GM19438 (cell line): ENCODE data around the gene FIBCD1.
"Not testable (repeated sequence)": the region's sequence is repeated elsewhere in the genome, so short reads cannot be mapped to it uniquely, and the experiment has no call there.

Experiments
- ATAC-seq: cut with Tn5 transposase; IDR thresholded peaks from one replicate; pipeline ENCODE4 v1.9.1; 2021; ENCODE audit warnings: low read depth; ENCODE audit not compliant: unreplicated experiment

FIBCD1 gene

GRCh38 chr9:130910670-130911069, 28.4 kb downstream of the FIBCD1 start:
- not testable (repeated sequence) for ATAC-seq

DNA sequence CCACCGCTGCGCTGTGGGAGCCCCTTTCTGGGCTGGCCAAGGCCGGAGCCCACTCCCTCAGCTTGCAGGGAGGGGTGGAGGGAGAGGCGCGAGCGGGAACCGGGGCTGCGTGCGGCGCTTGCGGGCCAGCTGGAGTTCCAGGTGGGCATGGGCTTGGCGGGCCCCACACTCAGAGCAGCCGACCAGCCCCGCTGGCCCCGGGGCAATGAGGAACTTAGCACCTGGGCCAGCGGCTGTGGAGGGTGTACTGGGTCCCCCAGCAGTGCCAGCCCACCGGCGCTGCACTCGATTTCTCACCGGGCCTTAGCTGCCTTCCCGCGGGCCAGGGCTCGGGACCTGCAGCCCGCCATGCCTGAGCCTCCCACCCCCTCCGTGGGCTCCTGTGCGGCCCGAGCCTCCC, 29.0 kb downstream of the FIBCD1 start:
- not testable (repeated sequence) for ATAC-seq

DNA sequence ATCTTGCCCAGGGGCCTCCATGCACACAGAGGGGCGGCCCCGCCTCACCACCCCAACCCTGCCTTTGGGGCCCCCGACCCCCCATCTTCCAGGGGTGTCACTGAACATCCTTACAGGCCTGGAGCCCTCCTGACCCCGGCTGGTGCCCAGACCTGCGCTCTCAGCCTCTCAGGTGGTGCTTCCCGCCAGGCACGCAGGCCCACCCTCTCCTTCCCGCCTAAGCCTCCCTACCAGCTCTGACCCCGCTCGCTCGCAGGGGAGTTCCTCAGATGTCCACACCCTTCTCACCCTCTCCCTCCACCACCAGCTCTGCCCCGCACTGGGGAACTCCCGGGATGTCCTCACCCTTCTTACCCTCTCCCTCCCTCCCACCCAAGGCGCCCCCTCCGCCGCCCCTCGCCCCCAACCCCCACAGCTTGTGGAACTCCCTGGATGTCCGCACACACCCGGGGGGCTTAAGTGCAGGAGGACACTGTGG, 30.1 kb downstream of the FIBCD1 start:
- no peak for ATAC-seq

- no peak for ATAC-seq
Observed at GRCh38 chr9:130908146-130908877, 30.7 kb downstream of the FIBCD1 start.

DNA sequence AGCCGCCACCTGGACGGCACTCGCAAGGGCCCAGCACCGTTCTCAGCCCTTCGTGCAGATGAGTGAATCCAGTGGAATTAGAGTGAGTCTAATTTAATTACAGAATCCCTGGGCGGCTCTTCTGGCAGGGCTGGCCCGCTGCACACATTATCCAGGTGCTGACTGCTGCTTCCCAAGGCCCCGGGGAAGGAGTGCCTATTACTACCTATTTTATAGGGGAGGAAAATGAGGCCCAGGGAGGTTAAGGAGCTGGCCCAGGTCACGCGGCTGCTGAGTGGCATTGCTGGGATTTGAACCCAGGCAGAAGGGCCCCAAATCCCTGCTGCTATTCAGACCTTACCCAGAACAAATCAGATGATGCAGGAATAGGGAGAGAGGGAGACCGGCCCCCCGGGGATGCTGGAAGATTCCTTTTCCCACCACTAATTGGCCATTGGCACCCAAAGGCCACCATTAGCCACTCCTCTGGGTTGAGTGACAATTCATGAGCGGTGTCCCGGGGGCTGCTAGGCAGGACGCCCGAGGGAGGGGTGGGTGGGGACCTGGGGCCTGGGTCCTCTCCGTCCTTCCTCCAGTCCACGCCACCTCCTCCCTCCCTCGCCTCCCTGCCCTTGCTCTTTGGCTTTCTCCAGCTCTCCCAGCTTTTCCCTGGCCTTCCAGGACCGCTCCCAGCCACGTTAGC, 32.2 kb downstream of the FIBCD1 start:
- no peak for ATAC-seq

GRCh38 chr9:130905902-130906734, 32.9 kb downstream of the FIBCD1 start:
- ATAC-seq, result no peak

DNA sequence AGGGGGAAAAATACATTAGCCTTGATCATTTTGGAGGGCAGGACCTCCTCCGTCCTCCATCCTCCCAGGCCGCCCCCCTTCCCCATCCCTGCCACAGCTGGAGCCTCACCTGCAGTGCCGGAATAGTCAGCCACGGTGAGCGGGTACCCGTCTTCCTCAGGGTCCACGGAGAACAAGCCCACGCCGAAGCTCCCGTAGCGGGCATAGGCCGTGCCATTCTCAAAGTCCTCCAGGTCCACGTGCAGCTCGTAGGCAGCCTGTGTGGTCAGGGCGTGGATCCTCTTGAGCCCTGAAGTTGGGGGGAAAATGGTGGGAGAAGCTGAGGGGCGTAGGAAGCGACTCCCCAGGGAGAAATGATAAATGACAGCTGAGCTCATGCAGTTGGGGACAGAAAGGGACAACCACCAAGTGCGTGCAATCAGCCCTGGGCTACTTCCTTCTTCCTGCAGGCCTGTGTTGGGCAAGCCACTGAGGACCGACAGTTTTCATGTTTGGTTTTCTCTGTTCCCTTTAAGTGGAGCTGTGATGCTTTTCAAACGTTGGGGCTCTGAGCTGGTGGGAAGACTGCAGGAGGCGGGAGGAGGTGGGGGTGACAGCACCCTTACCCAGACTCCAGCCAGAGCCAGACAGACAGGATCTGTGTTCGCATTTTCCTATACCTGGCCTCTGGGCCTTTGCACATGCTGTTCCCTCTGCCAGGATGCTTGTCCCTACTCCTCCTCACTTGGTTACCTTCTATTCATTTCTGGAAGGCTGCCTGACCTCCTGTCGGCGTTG, 33.7 kb downstream of the FIBCD1 start:
- ATAC-seq, result no peak

GRCh38 chr9:130904070-130905044, 34.7 kb downstream of the FIBCD1 start:
- ATAC-seq, result no peak

DNA sequence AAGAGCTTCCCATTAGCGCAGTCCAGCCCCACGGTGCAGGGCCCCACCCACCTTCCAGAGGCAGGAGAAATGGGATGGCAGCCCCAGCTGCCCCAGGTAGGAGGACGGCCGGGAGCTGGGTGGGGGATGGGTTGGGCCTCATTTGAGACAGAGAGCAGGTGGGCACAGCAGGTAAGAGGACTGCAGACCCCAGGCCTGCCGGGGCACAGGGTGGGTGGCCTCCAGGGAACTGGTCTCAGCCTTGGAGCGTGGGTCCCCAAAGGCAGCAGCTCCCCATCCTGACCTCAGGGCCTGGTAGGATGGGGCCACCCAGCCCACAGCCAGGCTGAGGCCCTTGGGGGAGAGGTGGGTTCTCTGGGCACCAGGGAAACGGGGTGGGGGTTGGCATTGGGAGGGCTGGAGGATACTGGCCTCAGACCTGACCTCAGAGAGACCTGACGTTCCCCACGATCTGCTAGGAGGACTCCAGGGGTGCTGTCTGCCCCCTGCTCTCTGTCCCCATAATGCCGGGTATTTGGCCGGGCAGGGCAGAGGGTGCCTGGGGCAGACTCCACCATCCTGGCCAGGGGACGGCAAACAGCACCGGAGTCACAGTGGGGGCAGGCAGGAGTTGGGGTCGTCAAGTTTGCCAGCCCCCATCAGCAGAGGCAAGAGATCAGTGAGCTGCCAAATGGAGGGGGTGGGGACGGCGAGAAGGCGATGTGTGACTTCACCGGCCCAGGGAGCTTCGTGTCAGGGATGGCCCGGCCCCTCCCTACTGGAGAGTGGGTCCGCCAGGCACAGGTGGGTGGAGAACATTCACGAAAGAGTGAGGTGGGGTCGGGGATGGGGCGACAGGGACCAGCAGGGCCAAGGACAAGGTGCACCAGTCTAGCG, 35.6 kb downstream of the FIBCD1 start:
- no peak for ATAC-seq

GRCh38 chr9:130902204-130903185, 36.6 kb downstream of the FIBCD1 start:
- ATAC-seq, result no peak

- no peak for ATAC-seq
Observed at GRCh38 chr9:130901498-130902203, 37.4 kb downstream of the FIBCD1 start.

DNA sequence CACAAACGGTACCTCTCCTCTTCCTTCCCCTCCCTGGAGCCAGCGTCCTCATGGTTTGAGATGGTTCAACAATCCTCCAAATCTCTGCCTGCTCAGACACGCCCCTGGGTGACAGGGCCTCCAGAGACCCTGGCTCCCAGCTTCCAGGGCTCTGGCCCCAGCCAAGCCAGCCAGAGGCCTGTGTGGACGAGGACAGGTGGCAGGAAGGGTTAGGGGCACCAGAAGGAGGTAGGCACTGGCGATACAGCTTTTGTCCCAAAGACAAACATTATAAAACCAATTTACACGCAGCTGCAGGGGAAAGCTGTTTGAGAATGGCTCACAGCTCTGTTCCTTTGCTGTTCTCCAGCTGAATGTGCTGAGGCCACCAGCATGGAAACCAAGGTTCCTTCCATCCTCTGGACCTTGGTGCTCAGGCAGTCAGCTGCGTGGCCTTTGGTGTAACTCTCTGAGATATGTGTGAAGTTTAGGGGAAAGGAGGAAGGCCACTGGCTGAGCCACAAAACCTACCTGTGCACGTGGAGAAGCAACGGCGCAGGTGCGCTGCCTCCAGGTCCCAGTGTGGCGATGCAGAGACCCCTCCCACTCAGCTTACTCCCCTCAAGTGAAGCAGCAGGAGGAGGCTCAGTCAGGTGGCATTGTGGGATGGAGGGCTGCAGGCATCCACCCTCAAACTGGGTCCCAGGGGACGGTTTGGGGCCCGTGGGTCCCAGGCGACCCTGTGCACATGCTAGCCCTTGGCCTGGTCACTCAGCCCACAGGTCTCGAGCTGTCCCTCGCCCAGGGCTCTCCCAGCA, 38.1 kb downstream of the FIBCD1 start:
- no peak for ATAC-seq

GRCh38 chr9:130899051-130899748, 39.8 kb downstream of the FIBCD1 start:
- ATAC-seq, result no peak

DNA sequence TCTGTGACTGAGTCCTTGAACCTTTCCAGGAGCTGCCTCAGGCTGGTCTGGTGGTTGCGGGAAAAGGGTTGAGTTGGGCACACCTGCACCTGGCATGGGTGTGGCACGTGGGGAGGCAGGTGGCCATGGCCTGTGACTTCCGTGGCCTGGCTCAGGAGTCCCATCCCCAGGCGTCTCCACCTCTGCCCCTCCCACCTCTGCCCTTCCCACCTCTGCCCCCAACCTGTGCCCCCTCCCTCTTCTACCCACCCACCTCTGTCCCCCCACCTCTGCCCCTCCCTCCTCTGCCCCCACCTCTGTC, 40.5 kb downstream of the FIBCD1 start:
- no peak for ATAC-seq

DNA sequence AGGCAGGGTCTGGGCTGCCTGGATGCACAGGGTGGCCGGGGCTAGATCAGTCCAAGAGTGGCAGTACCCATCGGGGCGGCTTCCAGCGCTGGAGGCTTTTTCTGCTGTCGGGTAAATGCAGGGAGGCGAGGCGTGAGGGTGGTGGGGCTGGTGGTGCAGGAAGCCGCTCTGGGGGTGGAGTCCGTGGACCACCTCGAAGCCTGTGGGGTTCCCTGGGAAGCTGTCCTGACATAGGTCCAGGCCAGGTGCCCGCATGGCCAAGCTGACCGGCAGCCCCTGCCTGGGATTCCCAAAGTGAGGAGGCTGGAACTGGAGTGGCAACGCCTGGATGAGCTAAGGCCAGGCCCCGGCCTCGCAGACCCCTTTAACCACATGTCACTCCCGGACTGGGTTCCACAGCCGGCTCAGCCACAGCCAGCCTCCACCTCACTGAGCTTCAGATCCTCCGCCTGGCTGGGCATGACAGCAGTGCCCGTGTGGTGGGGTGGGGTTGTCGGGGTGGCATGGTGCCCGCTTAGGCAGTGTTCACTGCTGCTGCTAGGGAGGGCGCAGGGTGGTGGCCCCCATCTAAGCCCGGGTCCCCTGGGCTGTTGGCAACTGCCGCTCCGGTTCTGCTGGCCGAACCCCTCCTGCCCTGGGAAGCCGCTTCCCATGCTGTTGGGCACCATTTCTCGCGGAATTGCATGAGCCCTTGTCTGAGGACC, 41.0 kb downstream of the FIBCD1 start:
- no peak for ATAC-seq
